RWPE2 (cell line): Measurements from ENCODE around the gene PDLIM7.

ENCODE experiments used
- ATAC-seq: fragments of 200-7000 bp; cut with Tn5 transposase; 3 replicates; pipeline ENCODE4 v1.9.1; 2021; ENCODE audit warnings: low read depth
- DNase-seq: peaks from one replicate; pipeline ENCODE4 v3.0.0-alpha.2; 2020; ENCODE audit warnings: low spot score
- H3K27ac ChIP-seq: fragments of 450-650 bp; 2 replicates; pipeline ENCODE4 v1.5.1; 2017; ENCODE audit warnings: mild to moderate bottlenecking; ENCODE audit not compliant: poor library complexity, severe bottlenecking
- H3K27me3 ChIP-seq: fragments of 250-450 bp; sonication (Bioruptor Pico); 2 replicates; pipeline ENCODE4 v1.5.1; 2021; ENCODE audit warnings: mild to moderate bottlenecking, moderate library complexity; ENCODE audit not compliant: insufficient read depth, poor library complexity, severe bottlenecking
- H3K36me3 ChIP-seq: fragments of 250-450 bp; sonication (Bioruptor Pico); 2 replicates; pipeline ENCODE4 v1.5.1; 2020; ENCODE audit warnings: low read depth, mild to moderate bottlenecking, moderate library complexity
- H3K4me1 ChIP-seq: fragments of 250-450 bp; sonication (Bioruptor Pico); 2 replicates; pipeline ENCODE4 v1.5.1; 2021; ENCODE audit warnings: mild to moderate bottlenecking, moderate library complexity; ENCODE audit not compliant: insufficient read depth, poor library complexity, severe bottlenecking
- H3K4me3 ChIP-seq: fragments of 250-450 bp; sonication (Bioruptor Pico); 2 replicates; pipeline ENCODE4 v1.5.1; 2021; ENCODE audit warnings: mild to moderate bottlenecking, moderate library complexity; ENCODE audit not compliant: severe bottlenecking
- H3K9me3 ChIP-seq: fragments of 250-450 bp; sonication (Bioruptor Pico); 2 replicates; pipeline ENCODE4 v1.5.1; 2021; ENCODE audit warnings: mild to moderate bottlenecking, moderate library complexity; ENCODE audit not compliant: severe bottlenecking
- CTCF ChIP-seq: fragments of 450-650 bp; IDR thresholded peaks from one replicate; pipeline ENCODE4 v1.5.1; 2017; ENCODE audit warnings: mild to moderate bottlenecking, moderate library complexity; ENCODE audit not compliant: poor library complexity, severe bottlenecking

Gene PDLIM7

GRCh38 chr5:177491983-177492746, 5.2 kb downstream of the PDLIM7 start:
- peak overlapping the region; percentile 96 for H3K27ac ChIP-seq
- H3K36me3 ChIP-seq, result peaks cover 85% of the 10 kb centered on the region
- ATAC-seq (no peak), DNase-seq (no peak)
- no peaks in the 10 kb centered on the region for H3K9me3 ChIP-seq
- H3K4me3 ChIP-seq, result no peak overlapping the region
- no peak for TF ChIP-seq CTCF
- H3K4me1 ChIP-seq, result peaks cover 26% of the 10 kb centered on the region
- H3K27me3 ChIP-seq, result no peaks in the 10 kb centered on the region

GRCh38 chr5:177491429-177491945, 5.9 kb downstream of the PDLIM7 start:
- DNase-seq, result no peak
- ATAC-seq, result peak; percentile 2; the same call in 1 of the 3 replicates
- no peaks in the 10 kb centered on the region for H3K27me3 ChIP-seq
- peaks cover 90% of the 10 kb centered on the region for H3K36me3 ChIP-seq
- TF ChIP-seq CTCF, result peak; percentile 94
- peaks cover 26% of the 10 kb centered on the region for H3K4me1 ChIP-seq
- no peak overlapping the region for H3K4me3 ChIP-seq
- H3K9me3 ChIP-seq, result no peaks in the 10 kb centered on the region
- H3K27ac ChIP-seq, result peak overlapping the region; percentile 11

GRCh38 chr5:177490992-177491391, 6.4 kb downstream of the PDLIM7 start:
- DNase-seq (no peak), ATAC-seq (no peak)
- TF ChIP-seq CTCF, result no peak
- H3K36me3 ChIP-seq, result peaks cover 90% of the 10 kb centered on the region
- peaks cover 24% of the 10 kb centered on the region for H3K4me1 ChIP-seq
- H3K27me3 ChIP-seq, result no peaks in the 10 kb centered on the region
- H3K9me3 ChIP-seq, result no peaks in the 10 kb centered on the region
- H3K4me3 ChIP-seq, result no peak overlapping the region
- peak overlapping the region; percentile 11 for H3K27ac ChIP-seq

- peaks cover 18% of the 10 kb centered on the region for H3K4me1 ChIP-seq
- H3K4me3 ChIP-seq, result no peak overlapping the region
- no peaks in the 10 kb centered on the region for H3K9me3 ChIP-seq
- no peak for TF ChIP-seq CTCF
- ATAC-seq, result no peak
- H3K27ac ChIP-seq, result peak overlapping the region; percentile 11
- no peak for DNase-seq
- peaks cover 90% of the 10 kb centered on the region for H3K36me3 ChIP-seq
- no peaks in the 10 kb centered on the region for H3K27me3 ChIP-seq
Observed at GRCh38 chr5:177490311-177490991, 7.0 kb downstream of the PDLIM7 start.
